Left ventricle myocardium inferior (tissue), 1 donor: ENCODE data around the gene GPR176. TPM values are rescaled to one million over a fixed set of nuclear protein-coding genes. Genes with fewer than 3 reads are reported as not detected.
A peak's percentile ranks its signal among the peaks of the same experiment; 100 is the strongest.

ENCODE experiments used
- DNase-seq: peaks from one replicate; pipeline ENCODE4 v3.0.0-alpha.2; 2020
- H3K27ac ChIP-seq: fragments of 200-600 bp; replicated peaks from 2 replicates; pipeline ENCODE4 v1.8.0; 2021
- H3K27me3 ChIP-seq: fragments of 200-600 bp; 2 replicates; pipeline ENCODE4 v1.8.0; 2021; ENCODE audit warnings: low read depth
- H3K36me3 ChIP-seq: fragments of 200-600 bp; 2 replicates; pipeline ENCODE4 v1.8.0; 2021
- H3K4me1 ChIP-seq: fragments of 200-600 bp; 2 replicates; pipeline ENCODE4 v1.8.0; 2021
- H3K4me3 ChIP-seq: fragments of 200-600 bp; 2 replicates; pipeline ENCODE4 v1.8.0; 2021; ENCODE audit warnings: mild to moderate bottlenecking, moderate library complexity
- H3K9me3 ChIP-seq: fragments of 200-600 bp; replicated peaks from 2 replicates; pipeline ENCODE4 v1.8.0; 2021
- CTCF ChIP-seq: fragments of 200-600 bp; IDR thresholded peaks from 2 replicates; pipeline ENCODE4 v1.8.0; 2021; ENCODE audit warnings: antibody characterized with exemption, mild to moderate bottlenecking, borderline replicate concordance
- intact Hi-C: fragments of 100-400 bp; cut with micrococcal nuclease; formaldehyde crosslinking; loops from one replicate; pipeline ENCODE4 v1.11.0; 2022
- total RNA-seq: library from RNA; stranded (reverse); fragmentation: NEBNext Ultra II Directional; extraction: Animal tissue kit (Norgen Biotek cat#: 25700); gene quantifications from one replicate; pipeline ENCODE4 v1.2.1, GENCODE V29; 2021
- donor health status: DM: no; HTN: yes; CAD: no; lungs with severe emphysema.

The GPR176 gene
- total RNA-seq, 1 donor from 2014 or later: 1.6 TPM

GRCh38 chr15:39761006-39761405 is 159.1 kb downstream of the GPR176 start:
- peaks cover 5% of the 10 kb centered on the region for H3K9me3 ChIP-seq
- intact Hi-C loops: no loop called here
- H3K36me3 ChIP-seq: no peaks in the 10 kb centered on the region
- H3K27me3 ChIP-seq: no peaks in the 10 kb centered on the region
- DNase-seq: no peak
- no peak for TF ChIP-seq CTCF
- H3K4me1 ChIP-seq: no peaks in the 10 kb centered on the region
- H3K4me3 ChIP-seq: no peak overlapping the region
- H3K27ac ChIP-seq: no peak overlapping the region

- H3K36me3 ChIP-seq: no peaks in the 10 kb centered on the region
- H3K9me3 ChIP-seq: peaks cover 1% of the 10 kb centered on the region
- no peak overlapping the region for H3K27ac ChIP-seq
- no peaks in the 10 kb centered on the region for H3K27me3 ChIP-seq
- no peaks in the 10 kb centered on the region for H3K4me1 ChIP-seq
- intact Hi-C loops: loop anchor here (5.0 to 10.0 kb wide), 2 partner anchors 70 to 162 kb away; no protein-coding TSS in a partner anchor
- no peak for DNase-seq
- peak; percentile 86 for TF ChIP-seq CTCF
- no peak overlapping the region for H3K4me3 ChIP-seq
These were observed 163.1 kb downstream of the GPR176 start for GRCh38 chr15:39756806-39757522.

GRCh38 chr15:39752991-39753390 is 167.1 kb downstream of the GPR176 start:
- no peak for DNase-seq
- Histone ChIP-seq H3K9me3 (no peaks in the 10 kb centered on the region), H3K27me3 (no peaks in the 10 kb centered on the region), H3K4me3 (no peak overlapping the region), H3K4me1 (peaks cover 6% of the 10 kb centered on the region), H3K27ac (no peak overlapping the region), H3K36me3 (no peaks in the 10 kb centered on the region)
- intact Hi-C loops: loop anchor here (10.0 kb wide), 1 partner anchor 158 kb away; no protein-coding TSS in a partner anchor
- no peak for TF ChIP-seq CTCF

- no peaks in the 10 kb centered on the region for H3K9me3 ChIP-seq
- no peaks in the 10 kb centered on the region for H3K27me3 ChIP-seq
- intact Hi-C loops: loop anchor here (10.0 kb wide), 1 partner anchor 157 kb away; no protein-coding TSS in a partner anchor
- TF ChIP-seq CTCF: no peak
- no peak overlapping the region for H3K4me3 ChIP-seq
- H3K27ac ChIP-seq: no peak overlapping the region
- peaks cover 8% of the 10 kb centered on the region for H3K4me1 ChIP-seq
- H3K36me3 ChIP-seq: no peaks in the 10 kb centered on the region
- DNase-seq: no peak
These were observed 167.8 kb downstream of the GPR176 start for GRCh38 chr15:39752246-39752645.

Other genes with a start within 250 kb of the GPR176 start
- 1.2 TPM for gene FSIP1, start 137.4 kb downstream of the GPR176 start, total RNA-seq
- 21.3 TPM for gene EIF2AK4, start 13.8 kb upstream of the GPR176 start, total RNA-seq
- gene SRP14, start 118.9 kb upstream of the GPR176 start, total RNA-seq: 240 TPM
- gene BMF, start 188.6 kb upstream of the GPR176 start, total RNA-seq: 3.1 TPM
- gene BUB1B, start 240.8 kb upstream of the GPR176 start, total RNA-seq: 0.85 TPM